IgD-negative memory B cell (primary cell): Measurements from ENCODE around the gene ZXDC. TPM values are rescaled to one million over a fixed set of nuclear protein-coding genes. Genes with fewer than 3 reads are reported as not detected.

ENCODE experiments used
- H3K27ac Mint-ChIP-seq, 3 donors: one replicate each; pipeline ENCODE4 v1.8.0; 2020 to 2022; ENCODE audit warnings: mild to moderate bottlenecking in 3 of 3, mixed read lengths in 3 of 3, moderate library complexity in 1 of 3
- H3K27me3 Mint-ChIP-seq: one replicate; pipeline ENCODE4 v1.8.0; 2021; ENCODE audit warnings: mixed read lengths
- H3K36me3 Mint-ChIP-seq: one replicate; pipeline ENCODE4 v1.8.0; 2020; ENCODE audit warnings: mild to moderate bottlenecking, mixed read lengths
- H3K4me1 Mint-ChIP-seq, 3 donors: one replicate each; pipeline ENCODE4 v1.8.0; 2020 to 2022; ENCODE audit warnings: mixed read lengths in 3 of 3, mild to moderate bottlenecking in 1 of 3
- H3K4me3 Mint-ChIP-seq, 4 donors: one replicate each; pipeline ENCODE4 v1.8.0; 2020 to 2022; ENCODE audit warnings: mild to moderate bottlenecking in 4 of 4, mixed read lengths in 4 of 4, moderate library complexity in 3 of 4
- H3K9me3 Mint-ChIP-seq, 3 donors: one replicate each; pipeline ENCODE4 v1.8.0; 2020 to 2021; ENCODE audit warnings: mixed read lengths in 3 of 3, mild to moderate bottlenecking in 1 of 3
- polyA plus RNA-seq: library from polyadenylated mRNA; unstranded; fragments of 300-500 nt; fragmentation: Illumina TruSeq; gene quantifications from one replicate; pipeline ENCODE4 v1.2.3, GENCODE V29; 2021

Gene ZXDC
- polyA plus RNA-seq, 1 donor from 2014 or later: 9.1 TPM

DNA sequence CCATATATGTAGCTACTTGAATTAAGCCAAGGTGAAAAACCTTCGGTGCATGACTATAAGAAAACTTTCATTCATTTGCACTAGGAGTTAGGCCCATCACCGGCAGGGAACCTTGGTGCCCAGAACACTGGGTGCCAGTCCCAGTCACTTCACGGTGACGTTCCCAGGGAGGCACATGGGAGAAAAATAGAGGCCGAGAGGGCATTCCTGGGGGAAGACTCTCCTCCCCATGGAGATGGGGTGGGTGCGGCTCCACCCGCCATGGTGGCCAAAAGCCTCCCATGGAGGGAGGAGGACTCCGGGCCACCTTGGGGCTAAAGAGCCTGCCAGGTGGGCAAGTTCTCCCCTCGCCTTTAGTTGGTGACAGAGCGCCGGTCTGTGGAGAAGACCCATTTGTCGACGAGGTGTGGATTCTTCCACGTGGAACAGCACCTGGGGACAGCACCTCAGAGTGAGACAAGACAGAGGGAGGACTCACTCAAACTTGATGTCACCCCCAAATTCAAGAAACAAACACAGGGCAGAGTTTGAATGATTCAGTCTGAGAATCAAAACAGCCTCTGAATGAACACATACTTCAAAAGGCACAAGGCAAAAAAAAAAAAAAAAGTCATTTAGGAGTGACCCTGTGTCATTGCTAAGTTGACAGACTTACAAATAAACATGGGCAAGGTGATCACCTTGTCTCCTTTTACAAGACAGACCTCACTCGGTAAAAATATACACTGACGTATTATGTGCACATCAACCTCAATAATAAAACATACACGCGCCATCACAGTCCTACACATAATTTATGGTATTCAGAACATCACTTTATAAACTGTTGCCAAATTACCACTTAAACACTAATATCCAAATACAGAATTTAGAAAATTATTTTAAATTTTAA, 38.6 kb downstream of the ZXDC start:
- H3K36me3 Mint-ChIP-seq: peaks cover 11% of the 10 kb centered on the region
- H3K9me3 Mint-ChIP-seq: peaks cover 0 to 4% (median 0%) of the 10 kb centered on the region in 3 donors
- H3K4me3 Mint-ChIP-seq: no peak overlapping the region
- H3K27me3 Mint-ChIP-seq: peaks cover 2% of the 10 kb centered on the region
- H3K4me1 Mint-ChIP-seq: no peaks in the 10 kb centered on the region
- H3K27ac Mint-ChIP-seq: no peak overlapping the region

DNA sequence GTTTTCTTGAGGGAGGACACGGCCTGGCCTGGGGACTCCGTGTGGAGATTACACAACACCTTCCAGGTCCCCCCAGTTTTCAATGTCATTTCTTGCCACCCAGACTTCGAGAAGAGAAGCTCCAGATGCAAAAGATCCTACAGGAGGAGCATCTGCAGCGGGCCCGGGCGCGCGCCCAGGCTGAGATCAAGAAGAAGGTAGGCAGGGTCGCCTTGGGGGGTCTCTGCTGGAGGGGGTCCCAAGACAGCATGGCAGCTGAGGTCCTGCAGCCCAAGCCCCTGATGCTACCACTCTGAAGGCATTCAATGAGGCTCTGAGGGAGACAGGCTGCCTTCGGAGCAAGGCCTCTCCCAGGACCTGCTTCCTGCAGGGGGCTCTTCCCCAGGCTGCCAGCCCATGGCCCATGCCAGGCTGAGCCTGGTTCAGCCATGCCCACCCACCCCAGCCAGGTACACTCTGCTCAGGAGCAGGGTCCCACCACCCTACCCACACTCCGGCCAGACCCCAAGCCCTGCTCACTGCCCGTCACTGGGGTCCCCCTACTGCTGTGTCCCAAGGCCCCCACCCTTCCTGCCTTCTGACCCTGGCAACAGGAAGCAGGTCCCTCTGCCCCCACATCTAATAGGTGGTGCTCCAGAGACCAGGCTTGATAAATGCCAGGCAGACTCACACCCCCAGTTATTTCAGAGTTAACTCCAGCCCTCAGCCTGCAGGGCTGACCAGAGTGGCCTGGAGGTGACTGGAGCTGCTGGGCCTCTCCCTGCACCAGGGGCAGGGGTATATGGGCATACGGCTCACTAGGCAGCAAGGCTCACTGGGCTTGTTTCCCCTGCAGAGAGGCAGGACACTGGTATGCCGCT, 40.0 kb downstream of the ZXDC start:
- Mint-ChIP-seq H3K4me1 (peaks cover 0 to 1% (median 0%) of the 10 kb centered on the region in 3 donors), H3K4me3 (no peak overlapping the region), H3K9me3 (peaks cover 0 to 4% (median 0%) of the 10 kb centered on the region in 3 donors), H3K27ac (no peak overlapping the region), H3K27me3 (peaks cover 2% of the 10 kb centered on the region), H3K36me3 (peaks cover 11% of the 10 kb centered on the region)

- peaks cover 0 to 4% (median 0%) of the 10 kb centered on the region in 3 donors for H3K9me3 Mint-ChIP-seq
- peaks cover 2% of the 10 kb centered on the region for H3K27me3 Mint-ChIP-seq
- peak overlapping the region in 1 of 3 donors; percentile 69 for H3K27ac Mint-ChIP-seq
- peaks cover 0 to 1% (median 0%) of the 10 kb centered on the region in 3 donors for H3K4me1 Mint-ChIP-seq
- H3K36me3 Mint-ChIP-seq: peaks cover 11% of the 10 kb centered on the region
- H3K4me3 Mint-ChIP-seq: no peak overlapping the region
Measured at GRCh38 chr3:126434931-126435411, 40.7 kb downstream of the ZXDC start.

DNA sequence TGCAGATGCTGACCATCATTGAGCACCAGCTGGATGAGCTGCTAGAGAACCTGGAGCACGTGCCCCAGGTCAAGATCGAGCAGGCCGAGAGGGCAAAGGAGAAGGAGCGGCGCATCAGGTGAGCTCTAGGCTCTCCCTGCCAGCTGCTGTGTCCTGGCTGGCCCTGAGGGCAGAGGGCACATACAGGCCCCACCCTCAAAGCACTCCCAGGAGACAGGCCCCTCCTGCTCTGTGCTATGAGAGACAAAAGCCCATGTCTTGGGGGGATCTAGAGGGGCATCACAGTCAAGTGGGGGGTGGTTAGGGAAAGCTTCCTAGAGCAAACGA, 41.5 kb downstream of the ZXDC start:
- no peak overlapping the region for H3K4me3 Mint-ChIP-seq
- H3K27me3 Mint-ChIP-seq: peaks cover 2% of the 10 kb centered on the region
- H3K4me1 Mint-ChIP-seq: peaks cover 0 to 1% (median 0%) of the 10 kb centered on the region in 3 donors
- peaks cover 11% of the 10 kb centered on the region for H3K36me3 Mint-ChIP-seq
- peaks cover 0 to 4% (median 0%) of the 10 kb centered on the region in 3 donors for H3K9me3 Mint-ChIP-seq
- peak overlapping the region in 1 of 3 donors; percentile 69 for H3K27ac Mint-ChIP-seq

- Mint-ChIP-seq H3K9me3 (peaks cover 0 to 4% (median 0%) of the 10 kb centered on the region in 3 donors), H3K36me3 (peaks cover 11% of the 10 kb centered on the region), H3K27me3 (peaks cover 2% of the 10 kb centered on the region), H3K27ac (no peak overlapping the region), H3K4me3 (no peak overlapping the region), H3K4me1 (peaks cover 0 to 1% (median 0%) of the 10 kb centered on the region in 3 donors)
Measured at GRCh38 chr3:126433496-126434263, 42.0 kb downstream of the ZXDC start.

- H3K4me1 Mint-ChIP-seq: peaks cover 0 to 1% (median 0%) of the 10 kb centered on the region in 3 donors
- peaks cover 10% of the 10 kb centered on the region for H3K36me3 Mint-ChIP-seq
- peaks cover 0 to 4% (median 0%) of the 10 kb centered on the region in 3 donors for H3K9me3 Mint-ChIP-seq
- no peak overlapping the region for H3K27ac Mint-ChIP-seq
- no peak overlapping the region for H3K4me3 Mint-ChIP-seq
- H3K27me3 Mint-ChIP-seq: peaks cover 2% of the 10 kb centered on the region
Measured at GRCh38 chr3:126433105-126433430, 42.6 kb downstream of the ZXDC start.

GRCh38 chr3:126432361-126433104, 43.2 kb downstream of the ZXDC start:
- Mint-ChIP-seq H3K9me3 (peaks cover 0 to 6% (median 2%) of the 10 kb centered on the region in 3 donors), H3K4me3 (no peak overlapping the region), H3K36me3 (peaks cover 12% of the 10 kb centered on the region), H3K27ac (no peak overlapping the region), H3K4me1 (peaks cover 0 to 1% (median 0%) of the 10 kb centered on the region in 3 donors), H3K27me3 (peaks cover 2% of the 10 kb centered on the region)

- peaks cover 0 to 16% (median 2%) of the 10 kb centered on the region in 3 donors for H3K9me3 Mint-ChIP-seq
- H3K4me1 Mint-ChIP-seq: peaks cover 0 to 1% (median 0%) of the 10 kb centered on the region in 3 donors
- peaks cover 11% of the 10 kb centered on the region for H3K36me3 Mint-ChIP-seq
- H3K4me3 Mint-ChIP-seq: no peak overlapping the region
- H3K27me3 Mint-ChIP-seq: peaks cover 2% of the 10 kb centered on the region
- H3K27ac Mint-ChIP-seq: no peak overlapping the region
Measured at GRCh38 chr3:126431103-126431534, 44.6 kb downstream of the ZXDC start.

GRCh38 chr3:126424751-126425150, 50.9 kb downstream of the ZXDC start:
- Mint-ChIP-seq H3K36me3 (peaks cover 9% of the 10 kb centered on the region), H3K4me3 (no peak overlapping the region), H3K4me1 (peaks cover 0 to 3% (median 0%) of the 10 kb centered on the region in 3 donors), H3K27ac (peak overlapping the region in 1 of 3 donors; percentile 31), H3K9me3 (peaks cover 0 to 18% (median 7%) of the 10 kb centered on the region in 3 donors), H3K27me3 (no peaks in the 10 kb centered on the region)

DNA sequence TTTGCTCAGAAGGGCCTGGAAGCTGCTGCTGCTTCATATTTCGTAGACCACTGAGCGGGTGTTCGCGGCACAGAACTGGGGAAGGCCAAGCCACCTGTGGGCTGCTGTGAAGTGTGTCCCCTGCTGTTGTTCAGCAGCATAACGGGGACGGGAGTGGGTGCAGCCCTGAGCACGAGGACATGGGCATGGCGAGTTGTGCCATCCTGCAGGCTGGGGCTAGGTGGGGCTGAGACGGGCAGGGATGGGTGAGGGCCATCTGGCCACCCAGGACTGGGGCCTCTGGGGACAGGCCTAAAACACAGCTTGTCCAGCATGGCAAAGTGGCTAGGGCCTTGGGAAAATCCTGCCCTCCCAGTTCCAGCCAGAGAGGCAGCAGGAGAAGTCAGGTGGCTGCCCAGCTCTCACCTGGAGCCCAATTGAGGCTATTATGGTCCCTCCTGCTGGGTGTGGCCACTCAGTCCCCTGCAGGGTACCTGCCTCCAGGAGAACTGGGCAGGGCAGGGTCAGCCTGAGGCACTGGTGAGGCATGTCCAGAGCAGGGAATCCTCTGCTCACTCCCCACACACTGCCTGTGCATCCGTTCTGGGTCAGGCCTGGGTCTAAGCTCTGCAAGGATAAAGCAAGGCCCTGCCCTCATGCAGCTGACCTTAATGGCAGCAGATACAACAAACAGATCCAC, 51.5 kb downstream of the ZXDC start:
- Mint-ChIP-seq H3K36me3 (peaks cover 9% of the 10 kb centered on the region), H3K4me3 (no peak overlapping the region), H3K27me3 (no peaks in the 10 kb centered on the region), H3K27ac (peak overlapping the region in 1 of 3 donors; percentile 31), H3K9me3 (peaks cover 0 to 18% (median 7%) of the 10 kb centered on the region in 3 donors), H3K4me1 (peaks cover 0 to 3% (median 0%) of the 10 kb centered on the region in 3 donors)

DNA sequence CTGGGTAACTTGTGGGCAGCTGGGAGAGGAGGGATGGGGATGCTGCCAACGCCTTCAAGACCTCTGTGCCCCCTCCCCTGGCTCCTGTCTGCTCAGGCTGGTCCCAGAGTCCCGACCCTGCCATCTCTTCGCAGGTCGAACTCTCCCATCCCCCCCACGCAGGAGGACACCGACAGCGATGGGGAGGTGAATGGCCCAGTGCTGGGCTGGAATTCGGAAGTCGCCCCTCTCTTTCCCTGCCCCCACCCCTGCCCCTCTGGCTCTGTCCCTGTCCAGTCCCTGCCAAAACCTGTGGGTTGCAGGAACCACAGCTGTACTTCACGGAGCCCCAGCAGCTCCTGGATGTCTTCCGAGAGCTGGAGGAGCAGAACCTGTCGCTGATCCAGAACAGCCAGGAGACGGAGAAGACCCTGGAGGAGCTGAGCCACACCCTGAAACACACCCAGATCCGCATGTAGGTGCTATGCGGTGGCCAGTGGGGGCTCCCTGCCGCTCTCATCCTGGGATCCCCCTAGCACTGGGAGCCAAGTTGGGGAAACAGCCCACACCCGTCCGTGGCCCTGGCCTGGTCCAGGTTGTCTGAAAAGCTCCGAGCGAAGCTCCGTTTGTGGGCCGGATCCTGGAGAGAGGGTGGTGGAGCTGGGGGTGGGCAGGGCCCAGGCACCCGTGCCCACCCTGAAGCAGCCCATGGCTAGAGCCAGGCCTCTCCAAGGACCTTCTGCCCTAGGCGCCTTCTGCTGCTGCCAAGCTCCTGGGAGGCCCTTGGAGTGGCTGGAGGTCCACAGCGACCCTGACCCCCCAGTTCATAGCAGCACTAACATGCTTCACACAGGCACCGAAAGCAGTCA, 52.3 kb downstream of the ZXDC start:
- H3K9me3 Mint-ChIP-seq: peaks cover 0 to 18% (median 7%) of the 10 kb centered on the region in 3 donors
- H3K36me3 Mint-ChIP-seq: peaks cover 9% of the 10 kb centered on the region
- H3K27ac Mint-ChIP-seq: no peak overlapping the region
- peaks cover 0 to 3% (median 0%) of the 10 kb centered on the region in 3 donors for H3K4me1 Mint-ChIP-seq
- H3K4me3 Mint-ChIP-seq: no peak overlapping the region
- no peaks in the 10 kb centered on the region for H3K27me3 Mint-ChIP-seq

GRCh38 chr3:126422571-126423091, 53.1 kb downstream of the ZXDC start:
- peaks cover 8% of the 10 kb centered on the region for H3K36me3 Mint-ChIP-seq
- peak overlapping the region in 1 of 4 donors; percentile 74 for H3K4me3 Mint-ChIP-seq
- H3K27ac Mint-ChIP-seq: no peak overlapping the region
- peaks cover 0 to 3% (median 0%) of the 10 kb centered on the region in 3 donors for H3K4me1 Mint-ChIP-seq
- H3K27me3 Mint-ChIP-seq: no peaks in the 10 kb centered on the region
- peaks cover 0 to 17% (median 6%) of the 10 kb centered on the region in 3 donors for H3K9me3 Mint-ChIP-seq
